ENCODE data around the gene IGSF21. TPM values are rescaled to one million over a fixed set of nuclear protein-coding genes. Genes with fewer than 3 reads are reported as not detected.

The IGSF21 gene
- total RNA-seq, 3 donors from 2014 or later (not counting 1 experiment from before 2014, with no cell fraction given), result not detected

DNA sequence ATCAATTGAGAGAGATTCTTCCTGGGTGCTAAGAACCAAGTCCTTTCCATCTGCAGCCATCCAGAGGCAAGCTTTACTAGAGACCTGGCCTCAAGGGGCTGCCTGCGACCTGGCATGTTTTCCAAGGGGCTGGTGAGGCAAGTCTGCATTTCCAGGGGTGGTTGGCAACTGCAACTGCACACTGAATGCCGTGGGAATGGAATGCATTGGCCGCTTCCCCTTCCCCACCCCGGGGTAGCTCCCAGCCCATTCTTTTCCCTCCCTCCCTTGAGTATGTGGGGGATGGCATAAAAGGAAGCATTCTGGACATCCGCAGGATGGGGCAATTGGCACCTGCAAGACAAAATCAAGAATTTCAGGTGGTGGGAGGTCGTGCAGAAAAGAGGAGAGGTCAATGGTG, 155.1 kb downstream of the IGSF21 start:
- intact Hi-C loops (cut with micrococcal nuclease), result no loop called here
- Histone ChIP-seq H3K27ac (ENCODE audit: low read length) (no peak overlapping the region), H3K9me3 (ENCODE audit: control insufficient read depth, insufficient read depth, low read length) (no peaks in the 10 kb centered on the region), H3K27me3 (ENCODE audit: control insufficient read depth, insufficient read depth, low read length) (no peaks in the 10 kb centered on the region), H3K4me3 (ENCODE audit: low read length) (no peak overlapping the region), H3K36me3 (ENCODE audit: control insufficient read depth, insufficient read depth, low read length) (no peaks in the 10 kb centered on the region), H3K4me1 (ENCODE audit: control insufficient read depth, insufficient read depth, low read length) (no peaks in the 10 kb centered on the region)
- Mint-ChIP-seq H3K36me3 (no peaks in the 10 kb centered on the region), H3K4me1 (no peaks in the 10 kb centered on the region), H3K27me3 (ENCODE audit: low read depth in 2 of 2) (peaks cover 13 to 14% of the 10 kb centered on the region in 2 donors), H3K27ac (no peak overlapping the region), H3K9me3 (no peaks in the 10 kb centered on the region), H3K4me3 (no peak overlapping the region)
- TF ChIP-seq, protein P1, sequence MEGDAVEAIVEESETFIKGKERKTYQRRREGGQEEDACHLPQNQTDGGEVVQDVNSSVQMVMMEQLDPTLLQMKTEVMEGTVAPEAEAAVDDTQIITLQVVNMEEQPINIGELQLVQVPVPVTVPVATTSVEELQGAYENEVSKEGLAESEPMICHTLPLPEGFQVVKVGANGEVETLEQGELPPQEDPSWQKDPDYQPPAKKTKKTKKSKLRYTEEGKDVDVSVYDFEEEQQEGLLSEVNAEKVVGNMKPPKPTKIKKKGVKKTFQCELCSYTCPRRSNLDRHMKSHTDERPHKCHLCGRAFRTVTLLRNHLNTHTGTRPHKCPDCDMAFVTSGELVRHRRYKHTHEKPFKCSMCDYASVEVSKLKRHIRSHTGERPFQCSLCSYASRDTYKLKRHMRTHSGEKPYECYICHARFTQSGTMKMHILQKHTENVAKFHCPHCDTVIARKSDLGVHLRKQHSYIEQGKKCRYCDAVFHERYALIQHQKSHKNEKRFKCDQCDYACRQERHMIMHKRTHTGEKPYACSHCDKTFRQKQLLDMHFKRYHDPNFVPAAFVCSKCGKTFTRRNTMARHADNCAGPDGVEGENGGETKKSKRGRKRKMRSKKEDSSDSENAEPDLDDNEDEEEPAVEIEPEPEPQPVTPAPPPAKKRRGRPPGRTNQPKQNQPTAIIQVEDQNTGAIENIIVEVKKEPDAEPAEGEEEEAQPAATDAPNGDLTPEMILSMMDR (IDR thresholded peaks at IDR 0.05), result no peak
- no peak for ATAC-seq
- WGBS (ENCODE audit: insufficient coverage), result 50% methylated on average over 4 of the region's 6 CpGs
- DNase-seq, result no peak

DNA sequence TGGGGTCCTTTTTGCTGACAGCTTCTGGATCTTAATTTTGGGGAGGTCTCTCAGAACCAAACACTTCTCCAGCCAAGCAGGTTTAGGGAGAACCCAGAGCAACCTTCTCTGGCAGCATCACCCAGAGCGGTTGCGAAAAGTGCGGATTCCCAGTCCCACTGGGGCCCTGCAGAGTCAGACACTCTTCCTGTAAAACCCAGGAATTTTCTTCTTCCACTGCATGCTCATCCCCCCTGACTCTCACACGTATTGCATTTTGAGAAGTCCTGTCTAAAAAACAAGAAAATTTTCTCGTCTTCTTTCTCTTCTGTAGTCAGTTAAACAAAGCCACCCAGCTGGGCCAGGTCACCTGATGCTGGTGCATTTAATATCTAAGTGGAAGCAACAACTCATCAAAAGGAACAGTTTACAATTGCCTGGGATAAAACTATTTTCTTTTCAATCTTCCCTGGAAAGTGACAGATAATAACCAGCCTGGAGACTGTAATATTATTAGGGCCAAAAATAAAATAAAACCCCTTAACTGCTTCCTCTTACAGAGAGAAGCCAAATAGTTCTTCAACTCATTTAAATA, 156.0 kb downstream of the IGSF21 start:
- no peak overlapping the region for H3K4me3 Mint-ChIP-seq
- no peaks in the 10 kb centered on the region for H3K4me1 ChIP-seq (ENCODE audit: control insufficient read depth, insufficient read depth, low read length)
- no peak overlapping the region for H3K4me3 ChIP-seq (ENCODE audit: low read length)
- H3K27ac Mint-ChIP-seq, result no peak overlapping the region
- H3K36me3 Mint-ChIP-seq, result no peaks in the 10 kb centered on the region
- no peaks in the 10 kb centered on the region for H3K9me3 Mint-ChIP-seq
- no peak for ATAC-seq
- WGBS (ENCODE audit: insufficient coverage), result 65% methylated on average over 5 of the region's 5 CpGs
- no peak overlapping the region for H3K27ac ChIP-seq (ENCODE audit: low read length)
- intact Hi-C loops (cut with micrococcal nuclease), result no loop called here
- no peaks in the 10 kb centered on the region for H3K9me3 ChIP-seq (ENCODE audit: control insufficient read depth, insufficient read depth, low read length)
- DNase-seq, result no peak
- H3K36me3 ChIP-seq (ENCODE audit: control insufficient read depth, insufficient read depth, low read length), result no peaks in the 10 kb centered on the region
- no peaks in the 10 kb centered on the region for H3K27me3 ChIP-seq (ENCODE audit: control insufficient read depth, insufficient read depth, low read length)
- TF ChIP-seq, protein P1 (IDR thresholded peaks at IDR 0.05), result no peak
- H3K27me3 Mint-ChIP-seq (ENCODE audit: low read depth in 2 of 2), result peaks cover 13 to 14% of the 10 kb centered on the region in 2 donors
- H3K4me1 Mint-ChIP-seq, result no peaks in the 10 kb centered on the region

DNA sequence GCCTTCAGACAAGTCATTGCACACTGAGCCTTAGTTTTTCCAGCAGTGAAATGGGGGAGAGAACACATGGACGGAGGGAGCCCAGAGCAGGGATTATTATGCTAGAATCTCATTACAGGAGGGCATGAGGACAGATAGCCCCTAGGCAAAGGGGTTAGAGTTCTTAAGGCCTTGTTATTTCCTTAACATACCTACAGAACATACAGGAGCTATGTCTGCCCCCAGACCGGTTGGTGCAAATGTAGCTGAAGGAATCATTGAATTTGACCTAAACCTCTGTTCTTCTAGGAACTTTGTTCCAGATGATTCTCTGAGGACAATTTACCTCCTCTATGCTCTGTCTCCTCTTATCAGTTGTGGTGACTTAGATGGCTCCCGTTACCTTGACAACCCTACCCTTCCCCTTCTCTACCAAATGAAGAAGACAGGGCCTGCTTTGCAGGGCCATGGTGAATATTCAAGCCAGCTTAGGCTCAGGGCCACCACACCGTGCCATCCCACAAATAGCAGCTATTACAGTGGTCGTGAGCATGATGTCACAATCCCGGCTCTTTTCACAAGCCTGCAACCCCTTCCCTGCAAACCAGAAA, 156.9 kb downstream of the IGSF21 start:
- H3K4me1 Mint-ChIP-seq, result no peaks in the 10 kb centered on the region
- 71% methylated on average over 5 of the region's 6 CpGs for WGBS (ENCODE audit: insufficient coverage)
- H3K27ac ChIP-seq (ENCODE audit: low read length), result no peak overlapping the region
- DNase-seq (no peak), ATAC-seq (no peak)
- H3K36me3 ChIP-seq (ENCODE audit: control insufficient read depth, insufficient read depth, low read length), result no peaks in the 10 kb centered on the region
- no peak overlapping the region for H3K27ac Mint-ChIP-seq
- H3K9me3 Mint-ChIP-seq, result no peaks in the 10 kb centered on the region
- intact Hi-C loops (cut with micrococcal nuclease), result no loop called here
- no peaks in the 10 kb centered on the region for H3K36me3 Mint-ChIP-seq
- H3K27me3 ChIP-seq (ENCODE audit: control insufficient read depth, insufficient read depth, low read length), result no peaks in the 10 kb centered on the region
- H3K27me3 Mint-ChIP-seq (ENCODE audit: low read depth in 2 of 2), result peaks cover 12 to 14% of the 10 kb centered on the region in 2 donors
- no peak overlapping the region for H3K4me3 Mint-ChIP-seq
- H3K4me1 ChIP-seq (ENCODE audit: control insufficient read depth, insufficient read depth, low read length), result no peaks in the 10 kb centered on the region
- TF ChIP-seq, protein P1 (IDR thresholded peaks at IDR 0.05), result no peak
- H3K4me3 ChIP-seq (ENCODE audit: low read length), result no peak overlapping the region
- no peaks in the 10 kb centered on the region for H3K9me3 ChIP-seq (ENCODE audit: control insufficient read depth, insufficient read depth, low read length)

DNA sequence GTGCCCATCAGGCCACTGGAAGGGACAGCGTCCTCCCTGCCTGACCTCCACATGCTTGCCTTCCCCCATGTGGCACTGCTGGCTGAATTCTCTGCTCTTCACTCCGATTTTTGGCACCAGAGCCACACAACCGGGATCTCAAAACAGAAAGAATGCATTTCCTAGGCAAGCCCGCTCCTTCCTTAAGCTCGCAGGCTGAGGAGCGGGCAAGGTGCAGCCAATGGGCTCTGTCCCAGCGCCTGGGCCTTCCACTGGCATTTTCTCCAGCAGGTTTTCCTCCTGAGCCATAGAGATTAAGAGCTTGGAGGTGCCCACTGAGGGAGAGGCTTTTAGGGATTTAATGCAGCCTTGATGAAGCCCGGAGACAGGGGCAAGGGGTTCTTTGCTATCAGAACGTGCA, 158.0 kb downstream of the IGSF21 start:
- intact Hi-C loops (cut with micrococcal nuclease), result no loop called here
- Mint-ChIP-seq H3K27me3 (ENCODE audit: low read depth in 2 of 2) (peaks cover 5 to 11% of the 10 kb centered on the region in 2 donors), H3K9me3 (no peaks in the 10 kb centered on the region), H3K27ac (no peak overlapping the region), H3K4me1 (no peaks in the 10 kb centered on the region), H3K4me3 (no peak overlapping the region), H3K36me3 (no peaks in the 10 kb centered on the region)
- Histone ChIP-seq H3K9me3 (ENCODE audit: control insufficient read depth, insufficient read depth, low read length) (no peaks in the 10 kb centered on the region), H3K4me3 (ENCODE audit: low read length) (no peak overlapping the region), H3K4me1 (ENCODE audit: control insufficient read depth, insufficient read depth, low read length) (no peaks in the 10 kb centered on the region), H3K27me3 (ENCODE audit: control insufficient read depth, insufficient read depth, low read length) (no peaks in the 10 kb centered on the region), H3K36me3 (ENCODE audit: control insufficient read depth, insufficient read depth, low read length) (no peaks in the 10 kb centered on the region), H3K27ac (ENCODE audit: low read length) (no peak overlapping the region)
- TF ChIP-seq, protein P1 (IDR thresholded peaks at IDR 0.05), result no peak
- WGBS (ENCODE audit: insufficient coverage), result 71% methylated on average over 9 of the region's 9 CpGs
- ATAC-seq (no peak), DNase-seq (no peak)
